CD14-positive monocyte (primary cell): ENCODE results near the gene KRTAP10-6. TPM values are rescaled to one million over a fixed set of nuclear protein-coding genes. Genes with fewer than 3 reads are reported as not detected.

ENCODE experiments used
- DNase-seq, 3 donors: peaks; one replicate each; pipeline ENCODE4 v3.0.0-alpha.2; 2011 to 2022
- H2AFZ ChIP-seq: 2 replicates; pipeline ENCODE4 v1.6.0; 2012; ENCODE audit warnings: mild to moderate bottlenecking, low read depth, low read length, inconsistent platforms; ENCODE audit not compliant: insufficient read depth, poor library complexity, severe bottlenecking
- H3K27ac ChIP-seq, 2 donors: 1 replicate in 1 of 2; 2 replicates in 1 of 2; pipeline ENCODE4 v1.5.1; 2012 to 2013; ENCODE audit warnings: low read length in 2 of 2, control low read depth in 1 of 2, inconsistent platforms in 1 of 2, low read depth in 1 of 2, mild to moderate bottlenecking in 1 of 2
- H3K27me3 ChIP-seq, 2 donors: one replicate each; pipeline versions ENCODE4 v1.6.0 to v1.6.1; 2011 to 2013; ENCODE audit warnings: low read length in 2 of 2; ENCODE audit not compliant: control insufficient read depth in 2 of 2, insufficient read depth in 2 of 2
- H3K36me3 ChIP-seq, 2 donors: replicated peaks in 1 of 2; 1 replicate in 1 of 2; 2 replicates in 1 of 2; pipeline versions ENCODE4 v1.5.1 to v1.6.1; 2012 to 2013; ENCODE audit warnings: low read length in 2 of 2, control low read depth in 1 of 2, inconsistent platforms in 1 of 2, mild to moderate bottlenecking in 1 of 2; ENCODE audit not compliant: insufficient read depth in 2 of 2, control insufficient read depth in 1 of 2
- H3K4me1 ChIP-seq, 2 donors: 1 replicate in 1 of 2; 2 replicates in 1 of 2; pipeline versions ENCODE4 v1.5.1 to v1.6.1; 2012 to 2013; ENCODE audit warnings: low read length in 2 of 2, control low read depth in 1 of 2, inconsistent platforms in 1 of 2, mild to moderate bottlenecking in 1 of 2, moderate library complexity in 1 of 2; ENCODE audit not compliant: insufficient read depth in 2 of 2, control insufficient read depth in 1 of 2
- H3K4me2 ChIP-seq: replicated peaks from 2 replicates; pipeline ENCODE3; 2012; ENCODE audit warnings: low read length, moderate library complexity, mild to moderate bottlenecking; ENCODE audit not compliant: poor library complexity, severe bottlenecking; ENCODE audit errors: extremely low read depth
- H3K4me3 ChIP-seq, 3 experiments: fragments of 200-600 bp in 1 of 3; sonication (generic) in 1 of 3; replicated peaks in 1 of 3; 1 replicate in 2 of 3; 2 replicates in 1 of 3; pipeline ENCODE4 v1.5.1; 2011 to 2013; ENCODE audit warnings: low read length in 3 of 3, mild to moderate bottlenecking in 3 of 3, control low read depth in 2 of 3, low read depth in 2 of 3, inconsistent platforms in 1 of 3, moderate library complexity in 1 of 3
- H3K79me2 ChIP-seq: 2 replicates; pipeline ENCODE4 v1.6.0; 2012; ENCODE audit warnings: mild to moderate bottlenecking, control low read depth, inconsistent platforms, low read length, moderate library complexity; ENCODE audit not compliant: insufficient read depth
- H3K9ac ChIP-seq: 2 replicates; pipeline ENCODE4 v1.6.0; 2017; ENCODE audit warnings: low read length, mild to moderate bottlenecking; ENCODE audit not compliant: insufficient read depth, poor library complexity, severe bottlenecking
- H3K9me3 ChIP-seq, 2 donors: replicated peaks in 1 of 2; 1 replicate in 1 of 2; 2 replicates in 1 of 2; pipeline versions ENCODE4 v1.5.1 to v1.6.1; 2012 to 2013; ENCODE audit warnings: low read length in 2 of 2, control low read depth in 1 of 2; ENCODE audit not compliant: control insufficient read depth in 1 of 2, insufficient read depth in 1 of 2
- H4K20me1 ChIP-seq: 2 replicates; pipeline ENCODE4 v1.6.0; 2012; ENCODE audit warnings: mild to moderate bottlenecking, low read length, control low read depth, moderate library complexity; ENCODE audit not compliant: insufficient read depth
- H3K27ac Mint-ChIP-seq, 7 donors: one replicate each; pipeline ENCODE4 v1.8.0; 2020; ENCODE audit warnings: mild to moderate bottlenecking in 7 of 7, mixed read lengths in 7 of 7, moderate library complexity in 6 of 7, inconsistent platforms in 2 of 7
- H3K27me3 Mint-ChIP-seq, 3 donors: one replicate each; pipeline ENCODE4 v1.8.0; 2021 to 2022; ENCODE audit warnings: low read depth in 3 of 3, mild to moderate bottlenecking in 3 of 3, mixed read lengths in 3 of 3, moderate library complexity in 3 of 3, inconsistent platforms in 1 of 3
- H3K36me3 Mint-ChIP-seq, 2 donors: one replicate each; pipeline ENCODE4 v1.8.0; 2020; ENCODE audit warnings: mixed read lengths in 2 of 2, inconsistent platforms in 1 of 2, mild to moderate bottlenecking in 1 of 2
- H3K4me1 Mint-ChIP-seq: one replicate; pipeline ENCODE4 v1.8.0; 2020; ENCODE audit warnings: mild to moderate bottlenecking, mixed read lengths
- H3K4me3 Mint-ChIP-seq, 2 donors: one replicate each; pipeline ENCODE4 v1.8.0; 2020; ENCODE audit warnings: mild to moderate bottlenecking in 2 of 2, mixed read lengths in 2 of 2, moderate library complexity in 1 of 2
- H3K9me3 Mint-ChIP-seq, 7 donors: one replicate each; pipeline ENCODE4 v1.8.0; 2020 to 2022; ENCODE audit warnings: mixed read lengths in 7 of 7, mild to moderate bottlenecking in 6 of 7, moderate library complexity in 6 of 7, inconsistent platforms in 2 of 7
- CTCF ChIP-seq: fragments of 200-600 bp; IDR thresholded peaks from one replicate; pipeline ENCODE4 v1.8.0; 2022; ENCODE audit warnings: antibody characterized with exemption, mild to moderate bottlenecking
- WGBS: methylation state at CpG from one replicate; pipeline ENCODE4 v1.1.5; 2013; ENCODE audit warnings: missing lambda C conversion rate; ENCODE audit not compliant: insufficient coverage; 5-methylcytosine and 5-hydroxymethylcytosine counted together
- intact Hi-C, 2 donors: fragments of 100-400 bp; cut with micrococcal nuclease; formaldehyde crosslinking; loops; one replicate each; pipeline versions ENCODE4 v1.15.0 to v1.15.1; 2023
- polyA minus RNA-seq: library from RNA; depleted of rRNA, polyadenylated mRNA; stranded (reverse); fragments of >200 nt; gene quantifications from 2 replicates; pipeline ENCODE4 v1.2.3, GENCODE V29; 2012
- polyA plus RNA-seq, 3 donors: library from polyadenylated mRNA; depleted of rRNA in 1 of 3; unstranded in 2 of 3; stranded (reverse) in 1 of 3; fragments of 300-500 nt in 2 of 3; fragments of >200 nt in 1 of 3; fragmentation: Illumina TruSeq in 2 of 3; gene quantifications; 1 replicate in 2 of 3; 2 replicates in 1 of 3; pipeline ENCODE4 v1.2.3, GENCODE V29; 2012 to 2021
- total RNA-seq, 12 experiments: library from RNA in 1 of 12; stranded (reverse) in 1 of 12; fragments of 120-200 nt in 1 of 12; gene quantifications; one replicate each; pipeline ENCODE4 v1.2.4 and lab custom pipeline; 2013 to 2026; ENCODE audit warnings: mixed read lengths in 6 of 12, inconsistent platforms in 1 of 12

Gene KRTAP10-6
- not detected for total RNA-seq (2013)
- polyA plus RNA-seq: not detected
- polyA minus RNA-seq: not detected in 2 replicates
- 0 to 0.05 (median 0) reads per million in 11 experiments for total RNA-seq (lab: John Stamatoyannopoulos, UW)

- Histone ChIP-seq H3K9me3 (no peaks in the 10 kb centered on the region), H3K79me2 (no peaks in the 10 kb centered on the region), H3K4me1 (no peaks in the 10 kb centered on the region), H3K4me3 (no peak within 1 kb of the TSS), H3K9ac (no peak within 1 kb of the TSS), H3K4me2 (no peak within 1 kb of the TSS), H4K20me1 (no peaks in the 10 kb centered on the region), H2AFZ (no peak within 1 kb of the TSS), H3K36me3 (no peaks in the 10 kb centered on the region), H3K27me3 (no peaks in the 10 kb centered on the region), H3K27ac (no peak within 1 kb of the TSS)
- DNase-seq: no peak
- 73% methylated on average over 25 of the region's 33 CpGs for WGBS
- H3K9me3 Mint-ChIP-seq: no peaks in the 10 kb centered on the region
- no peaks in the 10 kb centered on the region for H3K36me3 Mint-ChIP-seq
- intact Hi-C loops: no loop called here
- no peak within 1 kb of the TSS for H3K4me3 Mint-ChIP-seq
- no peak for TF ChIP-seq CTCF
- peak within 1 kb of the TSS in 1 of 7 donors; percentile 41 for H3K27ac Mint-ChIP-seq
- H3K4me1 Mint-ChIP-seq: no peaks in the 10 kb centered on the region
- peaks cover 0 to 31% (median 8%) of the 10 kb centered on the region in 3 donors for H3K27me3 Mint-ChIP-seq
These were observed at the start of gene KRTAP10-6 for GRCh38 chr21:44592446-44593311. KRTAP10-6 (minus strand) TSS chr21:44592505; CDS start chr21:44592484, 21 bp downstream.

- H4K20me1 ChIP-seq: no peaks in the 10 kb centered on the region
- H2AFZ ChIP-seq: no peak overlapping the region
- no peak overlapping the region for H3K4me2 ChIP-seq
- no peaks in the 10 kb centered on the region for H3K79me2 ChIP-seq
- no peak overlapping the region for H3K27ac Mint-ChIP-seq
- WGBS: 97% methylated on average over 3 of the region's 5 CpGs
- H3K27me3 Mint-ChIP-seq: peaks cover 5 to 8% (median 7%) of the 10 kb centered on the region in 3 donors
- H3K4me1 Mint-ChIP-seq: no peaks in the 10 kb centered on the region
- intact Hi-C loops: no loop called here
- TF ChIP-seq CTCF: no peak
- H3K36me3 ChIP-seq: no peaks in the 10 kb centered on the region
- no peaks in the 10 kb centered on the region for H3K4me1 ChIP-seq
- peaks cover 19 to 48% (median 41%) of the 10 kb centered on the region in 7 donors for H3K9me3 Mint-ChIP-seq
- no peak overlapping the region for H3K4me3 ChIP-seq
- H3K27me3 ChIP-seq: no peaks in the 10 kb centered on the region
- H3K9ac ChIP-seq: no peak overlapping the region
- no peak overlapping the region for H3K27ac ChIP-seq
- peaks cover 34 to 37% of the 10 kb centered on the region in 2 donors for H3K9me3 ChIP-seq
- H3K36me3 Mint-ChIP-seq: no peaks in the 10 kb centered on the region
- no peak for DNase-seq
- no peak overlapping the region for H3K4me3 Mint-ChIP-seq
These were observed 48.5 kb upstream of the KRTAP10-6 start for GRCh38 chr21:44640761-44641160.
